SK-N-SH treated with all-trans-retinoic acid at 6 μM for 48 hours (cell line): ENCODE measurements around the gene CNN2.

Source experiments
- ATAC-seq: fragments of 200-7000 bp; cut with Tn5 transposase; 3 replicates; pipeline ENCODE4 v1.9.1; 2020; ENCODE audit warnings: mild to moderate bottlenecking, moderate library complexity
- ARNTL ChIP-seq: fragments of 450-650 bp; formaldehyde crosslinking; IDR thresholded peaks from 2 replicates; pipeline ENCODE4 v1.5.0; 2020; ENCODE audit warnings: low read depth, mild to moderate bottlenecking, moderate library complexity, borderline replicate concordance
- BACH2 ChIP-seq: fragments of 250-450 bp; sonication (Bioruptor Pico); IDR thresholded peaks from 2 replicates; pipeline ENCODE4 v1.9.0; 2021; ENCODE audit warnings: mild to moderate bottlenecking, borderline replicate concordance
- CSDC2 ChIP-seq: fragments of 250-450 bp; sonication (Bioruptor Pico); IDR thresholded peaks from 2 replicates; pipeline ENCODE4 v1.5.0; 2020; ENCODE audit warnings: mild to moderate bottlenecking, moderate library complexity
- ESRRG ChIP-seq: fragments of 250-450 bp; sonication (Bioruptor Pico); IDR thresholded peaks from 2 replicates; pipeline ENCODE4 v1.6.1; 2021; ENCODE audit warnings: mild to moderate bottlenecking
- GLIS3 ChIP-seq: fragments of 250-450 bp; sonication (Bioruptor Pico); IDR thresholded peaks from 2 replicates; pipeline ENCODE4 v1.5.0; 2020; ENCODE audit warnings: mild to moderate bottlenecking, moderate library complexity
- ISL1 ChIP-seq: fragments of 250-450 bp; sonication (Bioruptor Pico); IDR thresholded peaks from 2 replicates; pipeline ENCODE4 v2.1.2; 2022; ENCODE audit warnings: mild to moderate bottlenecking, moderate library complexity
- OSR1 ChIP-seq: fragments of 250-450 bp; sonication (Bioruptor Pico); IDR thresholded peaks from 2 replicates; pipeline ENCODE4 v1.8.0; 2022; ENCODE audit warnings: moderate library complexity, mild to moderate bottlenecking, inconsistent platforms
- PPARA ChIP-seq: fragments of 250-450 bp; sonication (Bioruptor Pico); IDR thresholded peaks from 2 replicates; pipeline ENCODE4 v1.5.0; 2020; ENCODE audit warnings: mild to moderate bottlenecking, borderline replicate concordance
- RARB ChIP-seq: fragments of 250-450 bp; sonication (Bioruptor Pico); IDR thresholded peaks from 2 replicates; pipeline ENCODE4 v1.8.0; 2021; ENCODE audit warnings: mild to moderate bottlenecking, moderate library complexity
- SNAI2 ChIP-seq: fragments of 250-450 bp; sonication (Bioruptor Pico); IDR thresholded peaks from 2 replicates; pipeline ENCODE4 v1.5.0; 2020; ENCODE audit warnings: mild to moderate bottlenecking, moderate library complexity
- TCF4 ChIP-seq: fragments of 250-450 bp; sonication (Bioruptor Pico); IDR thresholded peaks from 2 replicates; pipeline ENCODE4 v1.8.0; 2021; ENCODE audit warnings: mild to moderate bottlenecking, moderate library complexity, borderline replicate concordance
- TOX ChIP-seq: fragments of 250-450 bp; sonication (Bioruptor Pico); IDR thresholded peaks from 2 replicates; pipeline ENCODE4 v1.8.0; 2021; ENCODE audit warnings: mild to moderate bottlenecking, moderate library complexity, borderline replicate concordance
- ZFP3 ChIP-seq: fragments of 250-450 bp; sonication (Bioruptor Pico); IDR thresholded peaks from 2 replicates; pipeline ENCODE4 v1.5.0; 2020; ENCODE audit warnings: mild to moderate bottlenecking, moderate library complexity
- ZFP30 ChIP-seq: fragments of 450-650 bp; formaldehyde crosslinking; IDR thresholded peaks from 2 replicates; pipeline ENCODE4 v1.5.0; 2022; ENCODE audit warnings: mild to moderate bottlenecking, moderate library complexity
- ZNF565 ChIP-seq: fragments of 450-650 bp; formaldehyde crosslinking; conservative IDR thresholded peaks from 2 replicates; pipeline ENCODE4 v1.5.0; 2020; ENCODE audit warnings: low read depth, mild to moderate bottlenecking, moderate library complexity
- ZNF70 ChIP-seq: fragments of 450-650 bp; formaldehyde crosslinking; IDR thresholded peaks from 2 replicates; pipeline ENCODE4 v1.5.0; 2020; ENCODE audit warnings: mild to moderate bottlenecking, moderate library complexity
- ZNF8 ChIP-seq: fragments of 450-650 bp; formaldehyde crosslinking; IDR thresholded peaks from 2 replicates; pipeline ENCODE4 v1.5.0; 2020; ENCODE audit warnings: mild to moderate bottlenecking, moderate library complexity
- TF ChIP-seq, protein P1 (sequence below): fragments of 250-450 bp; sonication (Bioruptor Pico); IDR thresholded peaks from 2 replicates; pipeline ENCODE4 v1.5.1; 2021; ENCODE audit warnings: mild to moderate bottlenecking, moderate library complexity
- TF ChIP-seq, protein P2 (sequence below): fragments of 250-450 bp; sonication (Bioruptor Pico); IDR thresholded peaks from 2 replicates; pipeline ENCODE4 v1.5.1; 2020; ENCODE audit warnings: low read depth, mild to moderate bottlenecking, moderate library complexity
- TF ChIP-seq, protein P3 (sequence below): fragments of 250-450 bp; sonication (Bioruptor Pico); IDR thresholded peaks from 2 replicates; pipeline ENCODE4 v1.8.0; 2021; ENCODE audit warnings: low read depth, mild to moderate bottlenecking, moderate library complexity, borderline replicate concordance
- TF ChIP-seq, protein P4 (sequence below): fragments of 250-450 bp; sonication (Bioruptor Pico); IDR thresholded peaks from 2 replicates; pipeline ENCODE4 v1.8.0; 2020; ENCODE audit warnings: mild to moderate bottlenecking, moderate library complexity, borderline replicate concordance
- TF ChIP-seq, protein P5 (sequence below): fragments of 250-450 bp; sonication (Bioruptor Pico); IDR thresholded peaks from 2 replicates; pipeline ENCODE4 v1.5.0; 2020; ENCODE audit warnings: mild to moderate bottlenecking, moderate library complexity

CNN2 gene

DNA sequence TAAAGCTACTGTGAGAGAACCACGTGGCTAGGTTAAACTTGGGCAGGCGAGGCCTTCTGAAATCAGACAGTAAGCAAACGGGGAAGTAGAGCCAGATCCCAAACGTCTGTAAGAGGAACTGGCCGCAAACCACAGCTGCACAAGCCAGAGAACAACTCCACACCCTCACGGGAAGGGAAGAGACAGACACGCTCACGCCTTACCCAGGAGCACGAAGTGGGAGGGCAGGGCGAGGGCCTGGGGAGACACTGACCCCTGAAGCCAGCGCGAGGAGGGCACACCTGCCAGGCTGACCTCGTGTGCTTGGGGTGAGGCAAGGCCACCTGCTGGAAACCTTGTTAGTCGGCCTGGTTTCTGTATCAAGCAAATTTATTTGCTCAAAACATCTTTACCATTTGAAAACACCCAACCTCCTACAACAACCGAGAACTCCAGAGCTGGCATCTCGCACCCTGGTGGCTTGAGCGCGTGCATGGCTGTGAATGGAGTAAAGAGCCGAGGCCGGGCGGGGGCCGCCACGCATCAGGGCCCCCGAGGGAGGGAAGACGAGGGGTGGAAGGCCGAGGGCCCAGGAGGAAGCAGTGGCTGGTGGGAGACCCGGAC, 61.5 kb downstream of the CNN2 start:
- TF ChIP-seq ZFP30 (CRISPR knock-in tag) (no peak), ZFP3 (no peak), ZNF8 (CRISPR knock-in tag) (no peak), PPARA (CRISPR knock-in tag) (no peak), ZNF565 (no peak), ESRRG (CRISPR knock-in tag) (no peak), TOX (CRISPR knock-in tag) (no peak), RARB (CRISPR knock-in tag) (no peak), OSR1 (CRISPR knock-in tag) (no peak), CSDC2 (no peak), BACH2 (CRISPR knock-in tag) (no peak), ISL1 (no peak)
- TF ChIP-seq, protein P1, sequence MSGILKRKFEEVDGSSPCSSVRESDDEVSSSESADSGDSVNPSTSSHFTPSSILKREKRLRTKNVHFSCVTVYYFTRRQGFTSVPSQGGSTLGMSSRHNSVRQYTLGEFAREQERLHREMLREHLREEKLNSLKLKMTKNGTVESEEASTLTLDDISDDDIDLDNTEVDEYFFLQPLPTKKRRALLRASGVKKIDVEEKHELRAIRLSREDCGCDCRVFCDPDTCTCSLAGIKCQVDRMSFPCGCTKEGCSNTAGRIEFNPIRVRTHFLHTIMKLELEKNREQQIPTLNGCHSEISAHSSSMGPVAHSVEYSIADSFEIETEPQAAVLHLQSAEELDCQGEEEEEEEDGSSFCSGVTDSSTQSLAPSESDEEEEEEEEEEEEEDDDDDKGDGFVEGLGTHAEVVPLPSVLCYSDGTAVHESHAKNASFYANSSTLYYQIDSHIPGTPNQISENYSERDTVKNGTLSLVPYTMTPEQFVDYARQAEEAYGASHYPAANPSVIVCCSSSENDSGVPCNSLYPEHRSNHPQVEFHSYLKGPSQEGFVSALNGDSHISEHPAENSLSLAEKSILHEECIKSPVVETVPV (CRISPR knock-in tag): no peak
- TF ChIP-seq, protein P2, sequence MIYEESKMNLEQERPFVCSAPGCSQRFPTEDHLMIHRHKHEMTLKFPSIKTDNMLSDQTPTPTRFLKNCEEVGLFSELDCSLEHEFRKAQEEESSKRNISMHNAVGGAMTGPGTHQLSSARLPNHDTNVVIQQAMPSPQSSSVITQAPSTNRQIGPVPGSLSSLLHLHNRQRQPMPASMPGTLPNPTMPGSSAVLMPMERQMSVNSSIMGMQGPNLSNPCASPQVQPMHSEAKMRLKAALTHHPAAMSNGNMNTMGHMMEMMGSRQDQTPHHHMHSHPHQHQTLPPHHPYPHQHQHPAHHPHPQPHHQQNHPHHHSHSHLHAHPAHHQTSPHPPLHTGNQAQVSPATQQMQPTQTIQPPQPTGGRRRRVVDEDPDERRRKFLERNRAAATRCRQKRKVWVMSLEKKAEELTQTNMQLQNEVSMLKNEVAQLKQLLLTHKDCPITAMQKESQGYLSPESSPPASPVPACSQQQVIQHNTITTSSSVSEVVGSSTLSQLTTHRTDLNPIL (CRISPR knock-in tag): no peak
- TF ChIP-seq, protein P3, sequence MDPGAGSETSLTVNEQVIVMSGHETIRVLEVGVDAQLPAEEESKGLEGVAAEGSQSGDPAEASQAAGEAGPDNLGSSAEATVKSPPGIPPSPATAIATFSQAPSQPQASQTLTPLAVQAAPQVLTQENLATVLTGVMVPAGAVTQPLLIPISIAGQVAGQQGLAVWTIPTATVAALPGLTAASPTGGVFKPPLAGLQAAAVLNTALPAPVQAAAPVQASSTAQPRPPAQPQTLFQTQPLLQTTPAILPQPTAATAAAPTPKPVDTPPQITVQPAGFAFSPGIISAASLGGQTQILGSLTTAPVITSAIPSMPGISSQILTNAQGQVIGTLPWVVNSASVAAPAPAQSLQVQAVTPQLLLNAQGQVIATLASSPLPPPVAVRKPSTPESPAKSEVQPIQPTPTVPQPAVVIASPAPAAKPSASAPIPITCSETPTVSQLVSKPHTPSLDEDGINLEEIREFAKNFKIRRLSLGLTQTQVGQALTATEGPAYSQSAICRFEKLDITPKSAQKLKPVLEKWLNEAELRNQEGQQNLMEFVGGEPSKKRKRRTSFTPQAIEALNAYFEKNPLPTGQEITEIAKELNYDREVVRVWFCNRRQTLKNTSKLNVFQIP (CRISPR knock-in tag): no peak
- TF ChIP-seq, protein P4, sequence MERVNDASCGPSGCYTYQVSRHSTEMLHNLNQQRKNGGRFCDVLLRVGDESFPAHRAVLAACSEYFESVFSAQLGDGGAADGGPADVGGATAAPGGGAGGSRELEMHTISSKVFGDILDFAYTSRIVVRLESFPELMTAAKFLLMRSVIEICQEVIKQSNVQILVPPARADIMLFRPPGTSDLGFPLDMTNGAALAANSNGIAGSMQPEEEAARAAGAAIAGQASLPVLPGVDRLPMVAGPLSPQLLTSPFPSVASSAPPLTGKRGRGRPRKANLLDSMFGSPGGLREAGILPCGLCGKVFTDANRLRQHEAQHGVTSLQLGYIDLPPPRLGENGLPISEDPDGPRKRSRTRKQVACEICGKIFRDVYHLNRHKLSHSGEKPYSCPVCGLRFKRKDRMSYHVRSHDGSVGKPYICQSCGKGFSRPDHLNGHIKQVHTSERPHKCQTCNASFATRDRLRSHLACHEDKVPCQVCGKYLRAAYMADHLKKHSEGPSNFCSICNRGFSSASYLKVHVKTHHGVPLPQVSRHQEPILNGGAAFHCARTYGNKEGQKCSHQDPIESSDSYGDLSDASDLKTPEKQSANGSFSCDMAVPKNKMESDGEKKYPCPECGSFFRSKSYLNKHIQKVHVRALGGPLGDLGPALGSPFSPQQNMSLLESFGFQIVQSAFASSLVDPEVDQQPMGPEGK (CRISPR knock-in tag): no peak
- TF ChIP-seq, protein P5, sequence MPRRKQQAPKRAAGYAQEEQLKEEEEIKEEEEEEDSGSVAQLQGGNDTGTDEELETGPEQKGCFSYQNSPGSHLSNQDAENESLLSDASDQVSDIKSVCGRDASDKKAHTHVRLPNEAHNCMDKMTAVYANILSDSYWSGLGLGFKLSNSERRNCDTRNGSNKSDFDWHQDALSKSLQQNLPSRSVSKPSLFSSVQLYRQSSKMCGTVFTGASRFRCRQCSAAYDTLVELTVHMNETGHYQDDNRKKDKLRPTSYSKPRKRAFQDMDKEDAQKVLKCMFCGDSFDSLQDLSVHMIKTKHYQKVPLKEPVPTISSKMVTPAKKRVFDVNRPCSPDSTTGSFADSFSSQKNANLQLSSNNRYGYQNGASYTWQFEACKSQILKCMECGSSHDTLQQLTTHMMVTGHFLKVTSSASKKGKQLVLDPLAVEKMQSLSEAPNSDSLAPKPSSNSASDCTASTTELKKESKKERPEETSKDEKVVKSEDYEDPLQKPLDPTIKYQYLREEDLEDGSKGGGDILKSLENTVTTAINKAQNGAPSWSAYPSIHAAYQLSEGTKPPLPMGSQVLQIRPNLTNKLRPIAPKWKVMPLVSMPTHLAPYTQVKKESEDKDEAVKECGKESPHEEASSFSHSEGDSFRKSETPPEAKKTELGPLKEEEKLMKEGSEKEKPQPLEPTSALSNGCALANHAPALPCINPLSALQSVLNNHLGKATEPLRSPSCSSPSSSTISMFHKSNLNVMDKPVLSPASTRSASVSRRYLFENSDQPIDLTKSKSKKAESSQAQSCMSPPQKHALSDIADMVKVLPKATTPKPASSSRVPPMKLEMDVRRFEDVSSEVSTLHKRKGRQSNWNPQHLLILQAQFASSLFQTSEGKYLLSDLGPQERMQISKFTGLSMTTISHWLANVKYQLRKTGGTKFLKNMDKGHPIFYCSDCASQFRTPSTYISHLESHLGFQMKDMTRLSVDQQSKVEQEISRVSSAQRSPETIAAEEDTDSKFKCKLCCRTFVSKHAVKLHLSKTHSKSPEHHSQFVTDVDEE (CRISPR knock-in tag): no peak
- no peak for ATAC-seq

DNA sequence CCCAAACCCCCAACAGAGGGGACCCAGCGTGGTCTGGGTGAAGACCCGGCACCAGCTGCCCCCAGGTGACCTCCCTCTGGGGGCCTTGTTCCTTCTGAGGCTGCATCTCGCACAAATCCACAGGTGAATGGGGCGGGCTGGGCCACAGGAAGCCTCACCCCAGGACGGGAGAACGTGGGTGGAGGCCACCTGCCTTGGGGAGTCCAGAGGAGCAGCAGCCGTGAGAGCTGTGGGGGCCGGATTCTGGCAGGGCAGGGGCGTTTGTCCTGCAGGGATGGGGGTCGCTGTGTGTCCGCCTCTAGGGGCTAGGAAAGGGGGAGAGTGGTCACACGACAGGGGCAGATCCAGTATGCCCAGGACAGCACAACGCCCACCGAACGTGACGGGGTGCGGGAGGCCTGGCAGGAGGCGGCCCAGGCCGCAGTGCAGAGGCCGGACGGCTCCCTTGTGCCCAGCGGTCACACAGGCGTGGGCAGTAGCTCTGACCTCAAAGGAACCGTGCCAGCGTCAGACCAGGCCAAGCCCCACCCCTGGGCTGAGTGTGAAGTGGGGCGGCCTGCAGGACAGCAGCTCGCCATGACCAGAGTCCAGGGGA, 62.1 kb downstream of the CNN2 start:
- no peak for ATAC-seq
- TF ChIP-seq ZNF565: no peak
- TF ChIP-seq PPARA (CRISPR knock-in tag): no peak
- no peak for TF ChIP-seq TOX (CRISPR knock-in tag)
- TF ChIP-seq ZFP3: no peak
- TF ChIP-seq GLIS3: no peak
- TF ChIP-seq ZNF8 (CRISPR knock-in tag): no peak
- TF ChIP-seq ZFP30 (CRISPR knock-in tag): no peak
- TF ChIP-seq CSDC2: no peak
- TF ChIP-seq ESRRG (CRISPR knock-in tag): no peak
- TF ChIP-seq, protein P4 (CRISPR knock-in tag): no peak
- TF ChIP-seq OSR1 (CRISPR knock-in tag): no peak
- TF ChIP-seq TCF4: no peak
- no peak for TF ChIP-seq ISL1
- TF ChIP-seq, protein P1 (CRISPR knock-in tag): no peak
- TF ChIP-seq, protein P2 (CRISPR knock-in tag): no peak
- no peak for TF ChIP-seq SNAI2 (CRISPR knock-in tag)
- TF ChIP-seq ZNF70 (CRISPR knock-in tag): no peak
- TF ChIP-seq BACH2 (CRISPR knock-in tag): no peak
- no peak for TF ChIP-seq ARNTL (CRISPR knock-in tag)
